Measurements from ENCODE around the gene CSAD. TPM values are rescaled to one million over a fixed set of nuclear protein-coding genes. Genes with fewer than 3 reads are reported as not detected.

The CSAD gene
- total and polyA plus RNA-seq, 10 donors, result 17.9 to 73.0 (median 36.3) TPM

- H3K36me3 ChIP-seq, result no peaks in the 10 kb centered on the region
- H3K27me3 ChIP-seq (replicated peaks in 1 of 7), result no peaks in the 10 kb centered on the region
- no peak for DNase-seq
- no peak overlapping the region for H3K4me3 ChIP-seq
- H3K9me3 ChIP-seq, result peaks cover 0 to 17% (median 13%) of the 10 kb centered on the region in 8 donors
- no peak overlapping the region for H3K27ac ChIP-seq
- peaks cover 0 to 15% (median 10%) of the 10 kb centered on the region in 6 donors for H3K4me1 ChIP-seq
- intact Hi-C loops (cut with DNase I; ENCODE audit: low total_unique reads), result no loop called here
- whole genome bisulfite sequencing, 5 donors, result 86 to 97% (median 94%) methylated on average over 3 of the region's 3 CpGs
- no peak for TF ChIP-seq POLR2AphosphoS5 (IDR thresholded peaks at IDR 0.05)
- TF ChIP-seq POLR2A (IDR thresholded peaks at IDR 0.05), result no peak
- TF ChIP-seq, protein P1, sequence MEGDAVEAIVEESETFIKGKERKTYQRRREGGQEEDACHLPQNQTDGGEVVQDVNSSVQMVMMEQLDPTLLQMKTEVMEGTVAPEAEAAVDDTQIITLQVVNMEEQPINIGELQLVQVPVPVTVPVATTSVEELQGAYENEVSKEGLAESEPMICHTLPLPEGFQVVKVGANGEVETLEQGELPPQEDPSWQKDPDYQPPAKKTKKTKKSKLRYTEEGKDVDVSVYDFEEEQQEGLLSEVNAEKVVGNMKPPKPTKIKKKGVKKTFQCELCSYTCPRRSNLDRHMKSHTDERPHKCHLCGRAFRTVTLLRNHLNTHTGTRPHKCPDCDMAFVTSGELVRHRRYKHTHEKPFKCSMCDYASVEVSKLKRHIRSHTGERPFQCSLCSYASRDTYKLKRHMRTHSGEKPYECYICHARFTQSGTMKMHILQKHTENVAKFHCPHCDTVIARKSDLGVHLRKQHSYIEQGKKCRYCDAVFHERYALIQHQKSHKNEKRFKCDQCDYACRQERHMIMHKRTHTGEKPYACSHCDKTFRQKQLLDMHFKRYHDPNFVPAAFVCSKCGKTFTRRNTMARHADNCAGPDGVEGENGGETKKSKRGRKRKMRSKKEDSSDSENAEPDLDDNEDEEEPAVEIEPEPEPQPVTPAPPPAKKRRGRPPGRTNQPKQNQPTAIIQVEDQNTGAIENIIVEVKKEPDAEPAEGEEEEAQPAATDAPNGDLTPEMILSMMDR (IDR thresholded peaks at IDR 0.05 in 8 of 11, conservative IDR thresholded peaks at IDR 0.05 in 3 of 11), result no peak
Measured at GRCh38 chr12:53133722-53134121, 47.0 kb downstream of the CSAD start.

- 85 to 92% (median 88%) methylated on average over 2 of the region's 2 CpGs for WGBS, 5 donors
- intact Hi-C loops (cut with DNase I; ENCODE audit: low total_unique reads), result no loop called here
- Histone ChIP-seq H3K4me1 (peaks cover 0 to 17% (median 10%) of the 10 kb centered on the region in 6 donors), H3K9me3 (peaks cover 0 to 9% (median 5%) of the 10 kb centered on the region in 8 donors), H3K27ac (no peak overlapping the region), H3K4me3 (no peak overlapping the region), H3K27me3 (replicated peaks in 1 of 7) (no peaks in the 10 kb centered on the region), H3K36me3 (no peaks in the 10 kb centered on the region)
- no peak for TF ChIP-seq POLR2A (IDR thresholded peaks at IDR 0.05)
- no peak for TF ChIP-seq POLR2AphosphoS5 (IDR thresholded peaks at IDR 0.05)
- TF ChIP-seq, protein P1 (IDR thresholded peaks at IDR 0.05 in 8 of 11, conservative IDR thresholded peaks at IDR 0.05 in 3 of 11), result no peak
- no peak for DNase-seq
Measured at GRCh38 chr12:53131844-53132243, 48.9 kb downstream of the CSAD start.

DNA sequence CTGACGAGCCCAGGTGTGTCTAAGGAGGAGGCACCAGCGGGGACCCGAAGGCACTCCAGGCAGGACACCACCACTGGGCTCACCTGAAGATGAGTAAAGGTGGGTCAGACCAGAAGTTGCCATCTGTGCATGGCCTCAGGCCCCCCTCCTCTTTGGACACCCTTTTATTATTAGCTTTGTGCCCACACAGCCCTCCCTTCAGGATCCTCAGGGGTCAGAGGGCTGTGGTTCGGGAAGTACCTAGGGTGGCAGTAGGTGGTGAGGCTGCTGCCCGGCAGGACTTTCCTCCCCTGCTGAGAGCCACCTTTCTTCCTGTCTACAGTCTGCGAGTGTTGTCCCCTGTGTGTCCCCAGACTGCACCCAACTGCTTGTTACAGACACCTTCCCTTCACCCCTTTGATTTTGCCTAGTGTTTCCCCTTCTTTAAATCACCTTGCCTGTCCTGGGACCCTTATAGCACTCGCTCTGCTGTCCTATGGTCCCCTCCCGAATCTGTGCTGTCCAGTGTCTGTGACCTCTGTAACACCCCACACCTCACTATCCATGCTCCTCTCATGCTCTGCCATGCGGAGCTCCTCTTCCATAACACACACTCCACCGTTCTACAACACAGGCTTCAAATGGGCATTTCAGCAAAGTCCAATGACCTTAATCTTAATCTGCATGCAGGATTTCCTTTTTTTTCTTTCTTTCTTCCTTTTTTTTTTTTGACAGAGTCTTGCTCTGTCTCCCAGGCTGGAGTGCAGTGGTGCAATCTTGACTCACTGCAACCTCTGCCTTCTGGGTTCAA is 51.8 kb downstream of the CSAD start:
- intact Hi-C loops (cut with DNase I; ENCODE audit: low total_unique reads), result no loop called here
- Histone ChIP-seq H3K27ac (no peak overlapping the region), H3K9me3 (no peaks in the 10 kb centered on the region), H3K36me3 (no peaks in the 10 kb centered on the region), H3K4me1 (peaks cover 0 to 17% (median 10%) of the 10 kb centered on the region in 6 donors), H3K4me3 (no peak overlapping the region), H3K27me3 (replicated peaks in 1 of 7) (no peaks in the 10 kb centered on the region)
- TF ChIP-seq, protein P1 (IDR thresholded peaks at IDR 0.05 in 8 of 11, conservative IDR thresholded peaks at IDR 0.05 in 3 of 11), result no peak
- TF ChIP-seq POLR2A (IDR thresholded peaks at IDR 0.05), result no peak
- no peak for TF ChIP-seq POLR2AphosphoS5 (IDR thresholded peaks at IDR 0.05)
- WGBS, 5 donors, result 75 to 79% (median 79%) methylated on average over 10 of the region's 10 CpGs
- no peak for DNase-seq

- DNase-seq, result no peak
- TF ChIP-seq POLR2AphosphoS5 (IDR thresholded peaks at IDR 0.05) (no peak), POLR2A (IDR thresholded peaks at IDR 0.05) (no peak)
- TF ChIP-seq, protein P1 (IDR thresholded peaks at IDR 0.05 in 8 of 11, conservative IDR thresholded peaks at IDR 0.05 in 3 of 11), result no peak
- H3K4me1 ChIP-seq, result peaks cover 0 to 17% (median 10%) of the 10 kb centered on the region in 6 donors
Measured at GRCh38 chr12:53127169-53127568, 53.6 kb downstream of the CSAD start.

More at GRCh38 chr12:53127169-53127568, 53.6 kb downstream of the CSAD start:
- Histone ChIP-seq H3K4me3 (no peak overlapping the region), H3K27me3 (replicated peaks in 1 of 7) (no peaks in the 10 kb centered on the region), H3K9me3 (no peaks in the 10 kb centered on the region), H3K36me3 (peaks cover 0 to 5% (median 0%) of the 10 kb centered on the region in 6 donors), H3K27ac (no peak overlapping the region)
- intact Hi-C loops (cut with DNase I; ENCODE audit: low total_unique reads), result no loop called here
- 68 to 77% (median 76%) methylated on average over 1 of the region's 1 CpG for WGBS, 5 donors
